ENCODE results near the gene ITCH.
"Not testable (repeated sequence)": the region's sequence is repeated elsewhere in the genome, so short reads cannot be mapped to it uniquely, and the experiment has no call there.

Gene ITCH

GRCh38 chr20:34512266-34512954 lies 149.3 kb downstream of the ITCH start:
- no peak for DNase-seq (ENCODE audit: low spot score)

DNA sequence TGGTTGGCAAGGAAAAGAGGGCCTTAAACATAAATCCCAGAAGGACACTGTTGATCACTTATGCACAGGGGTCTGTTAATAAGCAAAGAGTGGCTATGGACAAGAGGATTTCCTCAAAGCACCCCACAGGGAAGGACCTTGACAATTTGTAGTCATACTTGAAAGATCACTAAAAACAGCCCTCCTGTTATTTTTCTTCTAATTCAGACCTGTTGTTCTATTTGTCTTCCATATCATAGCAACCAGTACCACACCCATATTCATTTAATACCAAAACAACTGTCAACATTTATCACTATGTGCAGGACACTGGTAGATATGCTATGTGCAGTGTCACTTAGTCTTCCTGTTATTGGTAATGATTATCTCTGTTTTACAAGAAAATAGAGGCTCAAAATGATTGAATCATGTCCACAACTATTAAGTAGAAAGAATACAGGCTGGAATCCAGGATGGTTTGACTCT lies 149.9 kb downstream of the ITCH start:
- DNase-seq (ENCODE audit: low spot score) = no peak

DNA sequence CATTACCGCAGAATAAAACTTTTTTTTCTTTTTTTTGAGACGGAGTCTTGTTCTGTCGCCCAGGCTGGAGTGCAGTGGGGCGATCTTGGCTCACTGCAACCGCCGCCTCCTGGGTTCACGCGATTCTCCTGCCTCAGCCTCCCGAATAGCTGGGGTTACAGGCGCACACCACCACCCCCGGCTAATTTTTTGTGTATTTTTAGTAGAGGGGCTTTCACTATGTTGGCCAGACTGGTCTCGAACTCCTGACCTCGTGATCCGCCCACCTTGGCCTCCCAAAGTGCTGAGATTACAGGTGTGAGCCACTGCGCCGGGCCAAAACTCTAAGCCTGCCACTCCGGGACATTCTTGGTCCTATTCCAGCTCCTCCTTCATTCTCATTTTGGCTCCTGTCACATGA lies 151.0 kb downstream of the ITCH start:
- not testable (repeated sequence) for DNase-seq (ENCODE audit: low spot score)

- no peak for DNase-seq (ENCODE audit: low spot score)
Measured at GRCh38 chr20:34514897-34515483, 151.9 kb downstream of the ITCH start.

DNA sequence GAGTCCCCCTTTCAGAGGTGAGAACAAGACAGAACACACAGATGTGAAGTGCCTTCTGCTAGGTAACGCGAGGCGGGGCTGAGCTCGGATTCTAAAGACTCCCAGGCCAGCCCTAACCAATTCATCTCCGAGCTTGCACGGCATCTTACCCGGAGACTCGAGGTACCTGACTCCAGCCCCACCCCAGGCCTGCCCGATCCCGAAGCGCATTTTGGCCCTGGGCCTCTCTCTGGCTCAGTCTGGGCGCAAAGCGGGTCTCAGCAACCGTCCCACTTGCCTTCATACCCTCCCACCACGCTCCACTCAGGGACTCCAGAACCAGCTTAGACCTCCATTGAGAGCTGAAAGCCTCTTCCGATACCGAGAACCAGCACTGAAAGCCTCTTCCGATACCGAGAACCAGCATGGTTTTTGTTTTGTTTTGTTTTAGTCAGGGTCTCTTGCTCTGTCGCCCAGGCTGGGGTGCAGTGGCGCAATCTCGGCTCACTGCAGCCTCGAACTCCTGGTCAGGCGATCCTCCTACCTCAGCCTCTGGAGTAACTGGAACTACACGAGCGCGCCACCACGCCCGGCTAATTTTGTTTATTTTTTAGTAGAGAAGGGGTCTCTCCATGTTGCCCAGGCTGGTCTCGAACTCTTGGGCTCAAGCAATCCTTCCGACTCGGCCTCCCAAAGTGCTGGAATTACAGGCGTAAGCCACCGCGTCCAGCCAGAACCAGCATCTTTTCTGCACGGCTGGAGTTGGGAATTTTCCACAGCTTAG lies 152.6 kb downstream of the ITCH start:
- DNase-seq (ENCODE audit: low spot score) = peak; percentile 80

DNA sequence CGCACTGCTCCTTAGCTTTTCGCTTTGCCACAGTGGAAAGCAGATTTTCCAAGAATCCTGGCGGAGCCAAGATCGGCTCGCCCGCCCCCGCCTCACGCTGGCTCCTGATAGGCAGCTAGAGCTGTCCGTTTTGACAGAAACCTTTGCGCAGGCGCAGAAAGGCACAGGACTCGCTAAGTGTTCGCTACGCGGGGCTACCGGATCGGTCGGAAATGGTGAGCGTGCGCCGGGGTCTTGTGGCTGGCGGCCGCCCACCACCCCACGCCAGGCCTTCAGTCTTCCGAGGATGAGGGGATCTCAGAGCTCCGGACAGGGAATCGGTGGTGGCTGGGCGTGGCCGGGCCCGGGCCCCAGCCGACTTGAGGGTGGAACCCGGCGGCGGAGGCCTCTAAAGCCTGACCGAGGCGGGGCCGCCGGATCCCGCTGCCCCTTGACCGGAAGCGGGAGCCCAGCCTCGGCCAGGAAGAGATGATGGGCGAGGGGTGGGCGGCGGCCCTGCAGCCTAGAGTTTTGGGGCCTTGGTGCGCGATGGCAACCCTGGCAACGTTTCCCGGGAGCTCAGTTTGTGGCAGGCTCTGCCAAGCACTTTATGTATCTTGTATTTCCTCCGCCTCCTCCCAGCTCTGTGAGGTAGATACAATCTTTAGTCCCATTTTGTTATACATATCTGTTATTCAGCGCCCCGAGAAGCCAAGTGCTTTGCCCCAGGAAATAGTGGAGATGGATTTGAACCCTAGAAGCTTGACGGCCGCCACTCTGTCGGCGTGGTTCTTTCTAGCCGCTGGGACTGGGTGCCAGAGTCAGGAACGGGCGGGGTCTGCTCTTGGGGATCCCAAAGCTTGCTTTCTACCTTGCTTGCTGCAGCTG lies 153.4 kb downstream of the ITCH start, which contains the start of gene DYNLRB1:
Gene DYNLRB1, plus strand, starts transcription at position 176 of the 867 bp plus-strand sequence. Its CDS starts 37 bp downstream, at position 213.
- peak; percentile 96 for DNase-seq (ENCODE audit: low spot score)

- DNase-seq (ENCODE audit: low spot score) = no peak
Measured at GRCh38 chr20:34517114-34517505, 154.0 kb downstream of the ITCH start.

- not testable (repeated sequence) for DNase-seq (ENCODE audit: low spot score)
Measured at GRCh38 chr20:34518863-34519262, 155.8 kb downstream of the ITCH start.

DNA sequence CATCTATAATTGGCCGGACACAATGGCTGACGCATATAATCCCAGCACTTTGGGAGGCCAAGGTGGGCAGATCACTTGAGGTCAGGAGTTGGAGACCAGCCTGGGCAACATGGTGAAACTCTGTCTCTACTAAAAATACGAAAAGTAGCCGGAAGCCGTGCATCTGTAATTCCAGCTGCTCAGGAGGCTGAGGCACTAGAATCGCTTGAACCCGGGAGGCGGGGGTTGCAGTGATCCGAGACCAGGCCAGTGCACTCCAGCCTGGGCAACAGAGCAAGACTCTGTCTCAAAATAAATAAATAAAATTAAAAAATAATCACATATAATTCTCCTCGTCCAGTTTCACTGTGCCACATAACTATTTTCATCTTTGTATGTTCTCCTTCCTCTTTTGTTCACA lies 156.8 kb downstream of the ITCH start:
- not testable (repeated sequence) for DNase-seq (ENCODE audit: low spot score)

GRCh38 chr20:34522969-34523871 lies 160.1 kb downstream of the ITCH start:
- DNase-seq (ENCODE audit: low spot score) = peak; percentile 17

GRCh38 chr20:34524426-34524825 lies 161.4 kb downstream of the ITCH start:
- no peak for DNase-seq (ENCODE audit: low spot score)

DNA sequence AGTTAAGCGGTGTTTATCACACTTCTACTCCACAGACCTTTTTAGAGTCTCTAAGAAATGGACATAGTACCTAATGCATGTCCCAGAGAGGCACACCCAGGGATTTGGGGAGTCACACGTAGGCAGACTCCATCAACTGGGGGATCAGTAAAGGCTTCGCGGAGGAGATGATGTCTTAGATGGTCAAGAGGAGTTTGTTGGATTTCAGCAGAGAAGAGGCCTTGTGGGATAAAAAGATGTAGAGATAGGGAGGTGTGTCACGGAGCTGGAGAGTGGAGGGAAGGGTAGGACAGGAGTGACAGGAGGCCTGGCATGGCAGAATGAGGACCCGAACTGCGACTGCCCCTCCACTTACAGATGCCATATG lies 162.3 kb downstream of the ITCH start:
- DNase-seq (ENCODE audit: low spot score) = peak; percentile 4

DNA sequence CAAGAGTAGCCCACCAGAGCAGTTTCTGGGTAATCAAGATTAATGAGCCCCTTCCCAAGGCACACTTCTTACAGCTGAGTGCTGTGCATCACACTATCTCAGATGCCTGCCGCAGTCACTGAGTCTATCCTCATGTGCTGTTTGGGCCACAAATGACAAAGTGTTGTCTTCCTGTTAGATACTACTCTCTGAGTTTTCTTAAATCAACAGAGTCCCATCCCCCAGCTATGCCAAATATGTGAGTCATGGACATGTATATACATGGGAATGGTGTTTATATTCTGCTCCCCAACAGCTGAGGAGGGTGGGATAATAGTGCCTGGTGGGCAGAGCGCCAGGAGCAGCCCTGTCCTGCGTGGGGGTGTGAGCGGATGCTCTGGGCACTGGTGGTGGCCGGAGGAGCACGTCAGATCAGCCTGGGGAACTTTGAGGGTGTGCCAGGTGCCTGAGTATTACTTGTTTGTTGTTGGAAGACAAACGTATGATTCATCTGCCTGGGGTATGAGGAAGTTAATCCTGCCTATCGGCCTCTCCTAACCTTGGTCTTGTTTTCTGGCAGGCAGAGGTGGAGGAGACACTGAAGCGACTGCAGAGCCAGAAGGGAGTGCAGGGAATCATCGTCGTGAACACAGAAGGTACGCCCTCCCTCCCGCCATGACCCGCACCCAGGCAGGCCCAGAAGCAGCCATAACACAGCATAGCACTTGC lies 162.8 kb downstream of the ITCH start:
- DNase-seq (ENCODE audit: low spot score) = peak; percentile 97

DNA sequence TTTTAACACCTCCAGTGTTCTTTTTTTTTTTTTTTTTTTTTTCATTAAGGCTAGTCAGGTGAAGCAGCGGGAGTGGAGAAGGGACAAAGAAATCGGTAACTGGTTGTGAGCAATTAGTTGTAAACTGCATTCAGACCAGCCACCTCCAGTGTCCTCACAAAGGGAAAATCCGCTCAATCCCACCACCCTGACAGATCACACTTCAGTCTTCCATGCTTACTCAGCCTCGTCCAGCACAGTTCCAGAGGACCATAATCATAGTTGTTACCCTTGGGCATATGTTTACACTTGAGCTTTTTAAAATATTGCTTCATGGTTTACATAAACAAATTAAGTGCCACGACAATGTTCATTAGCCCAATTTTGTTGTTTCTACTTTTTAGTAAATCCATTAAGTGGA lies 163.4 kb downstream of the ITCH start:
- DNase-seq (ENCODE audit: low spot score) = no peak

DNA sequence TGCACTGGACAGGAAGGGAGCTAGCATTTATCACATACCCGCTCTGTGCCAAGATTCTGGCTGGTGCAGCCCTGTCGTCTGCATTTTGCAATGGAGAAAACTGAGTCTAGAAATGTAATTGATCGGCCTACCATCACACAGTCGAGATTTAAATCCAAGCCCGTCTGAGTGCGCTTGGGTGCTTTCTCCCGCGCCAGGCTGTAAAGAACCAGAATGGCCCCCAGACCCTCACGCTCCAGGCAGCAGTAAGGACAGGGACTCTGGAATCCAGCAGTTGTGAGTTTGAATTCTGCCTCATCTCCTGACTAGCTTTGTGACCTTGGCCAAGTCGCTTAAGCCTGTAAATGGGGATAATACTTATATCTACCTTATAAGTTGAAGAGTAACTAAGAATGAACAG lies 163.9 kb downstream of the ITCH start:
- no peak for DNase-seq (ENCODE audit: low spot score)

DNA sequence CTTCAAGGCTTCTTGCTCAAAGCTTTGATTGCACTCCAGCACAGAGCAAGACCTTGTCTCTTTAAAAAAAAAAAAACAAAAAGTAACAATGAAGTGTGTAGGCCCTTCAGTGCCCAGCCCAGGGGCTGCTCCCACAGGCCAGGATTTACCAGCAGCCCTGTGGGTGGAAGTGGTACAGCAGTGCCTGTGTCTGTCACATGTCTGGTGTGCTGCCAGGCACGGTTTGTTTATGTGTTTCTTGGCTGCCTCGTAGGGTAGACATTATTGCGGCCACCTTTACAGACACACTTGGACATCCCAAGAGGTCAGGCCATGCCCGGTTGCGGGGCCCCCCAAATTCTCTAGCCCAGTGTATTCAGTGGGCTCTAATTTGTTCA lies 165.8 kb downstream of the ITCH start:
- DNase-seq (ENCODE audit: low spot score) = no peak

DNA sequence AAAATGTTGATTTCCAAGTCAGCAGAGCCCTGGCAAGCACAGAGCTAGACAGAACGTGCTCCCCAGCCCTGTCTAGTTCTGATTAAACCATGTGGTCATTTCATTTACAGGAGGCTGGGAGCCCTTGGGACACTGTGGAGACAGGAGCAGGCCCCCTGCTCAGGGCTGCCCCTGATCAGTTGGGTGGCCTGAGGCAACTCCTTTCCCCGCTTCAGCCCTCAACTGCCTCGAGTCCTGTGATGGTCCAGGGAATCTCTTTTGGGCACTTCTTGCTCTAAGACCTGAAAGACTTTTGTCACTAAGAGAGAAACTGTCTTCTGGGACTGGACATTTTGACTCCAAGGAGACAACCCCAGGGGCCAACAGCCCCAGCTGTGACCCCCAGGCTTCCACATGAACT lies 166.7 kb downstream of the ITCH start:
- no peak for DNase-seq (ENCODE audit: low spot score)

- no peak for DNase-seq (ENCODE audit: low spot score)
Measured at GRCh38 chr20:34530342-34530741, 167.3 kb downstream of the ITCH start.

- no peak for DNase-seq (ENCODE audit: low spot score)
Measured at GRCh38 chr20:34531608-34532265, 168.7 kb downstream of the ITCH start.

DNA sequence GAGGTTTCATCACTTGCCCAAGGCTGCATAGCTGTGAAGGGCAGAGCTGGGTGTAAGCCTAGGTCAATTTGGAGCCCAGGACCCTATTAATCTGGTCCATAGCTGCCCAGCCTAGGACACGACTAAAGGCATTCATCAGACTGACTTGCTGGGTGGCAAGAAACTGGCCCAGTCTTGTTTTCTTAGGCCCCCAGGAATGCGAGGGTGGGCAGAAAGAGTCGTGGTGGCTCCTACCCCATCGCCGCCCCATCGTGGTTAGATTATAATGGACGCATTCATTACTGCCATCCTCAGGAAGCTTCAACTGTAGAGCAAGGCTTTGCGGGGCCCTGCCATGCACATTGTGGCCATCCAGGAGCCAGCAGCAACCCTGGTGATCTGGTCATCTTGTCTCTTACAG lies 169.2 kb downstream of the ITCH start:
- no peak for DNase-seq (ENCODE audit: low spot score)
